ENCODE measurements around the gene PTPN3. TPM values are rescaled to one million over a fixed set of nuclear protein-coding genes. Genes with fewer than 3 reads are reported as not detected.

PTPN3 gene
- total and polyA plus RNA-seq, 9 of the 15 experiments (the other 6 are each of a cell fraction or from before 2014, with no cell fraction given): 0.02 TPM; not detected in 8

DNA sequence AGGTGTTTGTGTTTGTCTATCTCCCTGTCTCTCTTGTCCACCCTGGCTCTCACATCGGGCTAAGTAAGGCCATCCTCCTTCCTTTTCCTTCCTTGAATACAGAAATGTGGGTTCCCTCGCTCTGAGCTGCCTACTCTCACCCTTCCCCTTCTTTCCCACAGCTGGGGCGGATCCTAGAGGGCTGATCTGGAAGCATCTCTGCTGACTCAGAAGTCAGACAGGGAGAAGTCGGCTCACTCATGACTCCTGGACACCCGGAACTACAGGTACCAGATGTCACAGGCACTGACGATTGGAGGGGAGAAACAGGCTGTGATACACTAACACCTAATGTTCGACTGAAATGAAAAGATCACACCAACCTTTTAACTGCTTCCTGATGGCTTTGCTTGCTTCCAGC lies 41.3 kb downstream of the PTPN3 start:
- no peak for FAIRE-seq
- Histone ChIP-seq H4K20me1 (replicated peaks; ENCODE audit: control insufficient read depth, insufficient read depth, low read length) (no peaks in the 10 kb centered on the region), H3K36me3 (ENCODE audit: control insufficient read depth, insufficient read depth, low read length) (no peaks in the 10 kb centered on the region), H3K9ac (ENCODE audit: insufficient read depth in 1 of 2, low read depth in 2 of 2, low read length in 2 of 2) (no peak overlapping the region), H3K4me2 (ENCODE audit: insufficient read depth, low read length) (no peak overlapping the region), H3K4me1 (replicated peaks in 1 of 2; ENCODE audit: control insufficient read depth in 2 of 2, insufficient read depth in 2 of 2, low read length in 2 of 2) (no peaks in the 10 kb centered on the region), H3K9me1 (ENCODE audit: control insufficient read depth, insufficient read depth, low read length) (no peaks in the 10 kb centered on the region), H3K9me3 (replicated peaks; ENCODE audit: control insufficient read depth, insufficient read depth, low read depth, low read length) (no peaks in the 10 kb centered on the region), H3K79me2 (ENCODE audit: control insufficient read depth, insufficient read depth, low read length) (no peaks in the 10 kb centered on the region), H3K27me3 (ENCODE audit: control insufficient read depth in 2 of 2, insufficient read depth in 2 of 2, low read length in 2 of 2) (peaks cover 3 to 35% of the 10 kb centered on the region in 2 experiments; a peak in 3 of 5 replicates), H2AFZ (ENCODE audit: low read depth, low read length) (no peak overlapping the region), H3K27ac (ENCODE audit: extremely low read depth, low read depth, low read length) (no peak overlapping the region), H3K4me3 (no peak overlapping the region)
- 0% methylated on average over 7 of the region's 7 CpGs for WGBS (ENCODE audit: insufficient coverage, low coverage, missing lambda C conversion rate)
- ATAC-seq: no peak
- DNase-seq (ENCODE audit: extremely low read depth in 1 of 4, low spot score in 3 of 4): no peak
- TF ChIP-seq FOS (IDR thresholded peaks at IDR 0.05; ENCODE audit: extremely low read depth, insufficient read length) (no peak), PURB (CRISPR knock-in tag; IDR thresholded peaks at IDR 0.05; ENCODE audit: low read depth) (no peak), ARID2 (IDR thresholded peaks at IDR 0.05) (no peak), POU5F1 (IDR thresholded peaks at IDR 0.05; ENCODE audit: borderline replicate concordance, low read depth, low read length, partially characterized antibody) (no peak), CBFB (CRISPR knock-in tag; IDR thresholded peaks at IDR 0.05) (no peak), LARP7 (IDR thresholded peaks at IDR 0.05) (no peak), SMARCA5 (IDR thresholded peaks at IDR 0.05) (no peak), ZNF165 (CRISPR knock-in tag; IDR thresholded peaks at IDR 0.05; ENCODE audit: borderline replicate concordance) (no peak), XRCC4 (IDR thresholded peaks at IDR 0.05; ENCODE audit: extremely low read depth, insufficient read depth, insufficient read length) (no peak), ZNF146 (CRISPR knock-in tag; IDR thresholded peaks at IDR 0.05; ENCODE audit: unreplicated experiment) (no peak), RBM14 (IDR thresholded peaks at IDR 0.05; ENCODE audit: borderline replicate concordance, insufficient read depth, low read depth, low read length) (no peak), FOXM1 (IDR thresholded peaks at IDR 0.05; ENCODE audit: low read depth) (no peak), FOXM1 (CRISPR knock-in tag; IDR thresholded peaks at IDR 0.05; ENCODE audit: low read depth) (no peak)
- TF ChIP-seq, protein P1, sequence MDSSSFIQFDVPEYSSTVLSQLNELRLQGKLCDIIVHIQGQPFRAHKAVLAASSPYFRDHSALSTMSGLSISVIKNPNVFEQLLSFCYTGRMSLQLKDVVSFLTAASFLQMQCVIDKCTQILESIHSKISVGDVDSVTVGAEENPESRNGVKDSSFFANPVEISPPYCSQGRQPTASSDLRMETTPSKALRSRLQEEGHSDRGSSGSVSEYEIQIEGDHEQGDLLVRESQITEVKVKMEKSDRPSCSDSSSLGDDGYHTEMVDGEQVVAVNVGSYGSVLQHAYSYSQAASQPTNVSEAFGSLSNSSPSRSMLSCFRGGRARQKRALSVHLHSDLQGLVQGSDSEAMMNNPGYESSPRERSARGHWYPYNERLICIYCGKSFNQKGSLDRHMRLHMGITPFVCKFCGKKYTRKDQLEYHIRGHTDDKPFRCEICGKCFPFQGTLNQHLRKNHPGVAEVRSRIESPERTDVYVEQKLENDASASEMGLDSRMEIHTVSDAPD (CRISPR knock-in tag; IDR thresholded peaks at IDR 0.05): no peak
- TF ChIP-seq, protein P2, sequence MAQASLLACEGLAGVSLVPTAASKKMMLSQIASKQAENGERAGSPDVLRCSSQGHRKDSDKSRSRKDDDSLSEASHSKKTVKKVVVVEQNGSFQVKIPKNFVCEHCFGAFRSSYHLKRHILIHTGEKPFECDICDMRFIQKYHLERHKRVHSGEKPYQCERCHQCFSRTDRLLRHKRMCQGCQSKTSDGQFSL (CRISPR knock-in tag; IDR thresholded peaks at IDR 0.05): no peak
- TF ChIP-seq, protein P2 (tag; IDR thresholded peaks at IDR 0.05): no peak
- TF ChIP-seq, protein P3, sequence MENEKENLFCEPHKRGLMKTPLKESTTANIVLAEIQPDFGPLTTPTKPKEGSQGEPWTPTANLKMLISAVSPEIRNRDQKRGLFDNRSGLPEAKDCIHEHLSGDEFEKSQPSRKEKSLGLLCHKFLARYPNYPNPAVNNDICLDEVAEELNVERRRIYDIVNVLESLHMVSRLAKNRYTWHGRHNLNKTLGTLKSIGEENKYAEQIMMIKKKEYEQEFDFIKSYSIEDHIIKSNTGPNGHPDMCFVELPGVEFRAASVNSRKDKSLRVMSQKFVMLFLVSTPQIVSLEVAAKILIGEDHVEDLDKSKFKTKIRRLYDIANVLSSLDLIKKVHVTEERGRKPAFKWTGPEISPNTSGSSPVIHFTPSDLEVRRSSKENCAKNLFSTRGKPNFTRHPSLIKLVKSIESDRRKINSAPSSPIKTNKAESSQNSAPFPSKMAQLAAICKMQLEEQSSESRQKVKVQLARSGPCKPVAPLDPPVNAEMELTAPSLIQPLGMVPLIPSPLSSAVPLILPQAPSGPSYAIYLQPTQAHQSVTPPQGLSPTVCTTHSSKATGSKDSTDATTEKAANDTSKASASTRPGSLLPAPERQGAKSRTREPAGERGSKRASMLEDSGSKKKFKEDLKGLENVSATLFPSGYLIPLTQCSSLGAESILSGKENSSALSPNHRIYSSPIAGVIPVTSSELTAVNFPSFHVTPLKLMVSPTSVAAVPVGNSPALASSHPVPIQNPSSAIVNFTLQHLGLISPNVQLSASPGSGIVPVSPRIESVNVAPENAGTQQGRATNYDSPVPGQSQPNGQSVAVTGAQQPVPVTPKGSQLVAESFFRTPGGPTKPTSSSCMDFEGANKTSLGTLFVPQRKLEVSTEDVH (IDR thresholded peaks at IDR 0.05; ENCODE audit: low read depth, partially characterized antibody): no peak
- CTCF ChIA-PET (ENCODE audit: low intra/inter-chr PET ratio): no interaction called here
- intact Hi-C loops (cut with micrococcal nuclease) (no loop called here), in situ Hi-C loops (cut with MboI) (no loop called here)
- no TSS peak for BruUV-seq (replicated peaks)
- POLR2A ChIA-PET: no interaction called here
